ENCODE data around the gene PDZK1IP1. TPM values are rescaled to one million over a fixed set of nuclear protein-coding genes. Genes with fewer than 3 reads are reported as not detected.

Gene PDZK1IP1
- total and polyA plus RNA-seq, 2 of the 13 experiments (the other 11 are each of a cell fraction or from before 2014, with no cell fraction given), result 0.24 to 1.6 TPM

GRCh38 chr1:47179017-47179987 is 10.5 kb downstream of the PDZK1IP1 start (continued):
- TF ChIP-seq STAT6 (CRISPR knock-in tag; IDR thresholded peaks at IDR 0.05; ENCODE audit: borderline replicate concordance) (no peak), SMYD3 (CRISPR knock-in tag; IDR thresholded peaks at IDR 0.05) (no peak), IRF2 (CRISPR knock-in tag; IDR thresholded peaks at IDR 0.05) (peak; percentile 87; the same call in 1 of the 2 replicates), THYN1 (CRISPR knock-in tag; IDR thresholded peaks at IDR 0.05; ENCODE audit: borderline replicate concordance, low read depth) (no peak), ZBTB7A (CRISPR knock-in tag; IDR thresholded peaks at IDR 0.05) (no peak), ZNF317 (CRISPR knock-in tag; IDR thresholded peaks at IDR 0.05) (no peak), ZNF816 (CRISPR knock-in tag; IDR thresholded peaks at IDR 0.05; ENCODE audit: borderline replicate concordance) (no peak), ZNF20 (CRISPR knock-in tag; IDR thresholded peaks at IDR 0.05) (no peak), SKI (IDR thresholded peaks at IDR 0.05; ENCODE audit: partially characterized antibody) (no peak), KLF6 (CRISPR knock-in tag; IDR thresholded peaks at IDR 0.05) (no peak; the same call in 1 of the 2 replicates), PHF21A (CRISPR knock-in tag; IDR thresholded peaks at IDR 0.05) (peak; percentile 46; the same call in 1 of the 2 replicates), ZNF567 (CRISPR knock-in tag; IDR thresholded peaks at IDR 0.05; ENCODE audit: borderline replicate concordance) (0 out of 2 replicates have a peak, but pooled peaks have one; percentile 38), CCAR2 (optimal IDR thresholded peaks at IDR 0.05; ENCODE audit: low read depth, low read length) (no peak), THRA (CRISPR knock-in tag; IDR thresholded peaks at IDR 0.05; ENCODE audit: borderline replicate concordance) (peak; percentile 58; the same call in 1 of the 2 replicates), GZF1 (CRISPR knock-in tag; IDR thresholded peaks at IDR 0.05) (no peak), NFIB (CRISPR knock-in tag; IDR thresholded peaks at IDR 0.05; ENCODE audit: borderline replicate concordance) (no peak), MIER3 (CRISPR knock-in tag; IDR thresholded peaks at IDR 0.05; ENCODE audit: borderline replicate concordance) (no peak), ZNF558 (CRISPR knock-in tag; IDR thresholded peaks at IDR 0.05; ENCODE audit: borderline replicate concordance) (no peak), SIX4 (CRISPR knock-in tag; IDR thresholded peaks at IDR 0.05) (no peak), ZNF781 (CRISPR knock-in tag; IDR thresholded peaks at IDR 0.05; ENCODE audit: borderline replicate concordance, not compliant biosample characterization) (no peak), DPF2 (CRISPR knock-in tag; IDR thresholded peaks at IDR 0.05; ENCODE audit: borderline replicate concordance, low read depth) (no peak), FOXO4 (CRISPR knock-in tag; conservative IDR thresholded peaks at IDR 0.05) (no peak), MTA1 (CRISPR knock-in tag; IDR thresholded peaks at IDR 0.05; ENCODE audit: borderline replicate concordance) (no peak; the same call in 1 of the 2 replicates), NFKBIZ (CRISPR knock-in tag; IDR thresholded peaks at IDR 0.05) (0 out of 2 replicates have a peak, but pooled peaks have one; percentile 51)

Data from HepG2 (cell line).